Mesenchymal stem cell (in vitro differentiated cells and primary cell): ENCODE data around the gene SERTAD2.

Source experiments
- DNase-seq: peaks from one replicate; pipeline ENCODE4 v3.0.0-alpha.2; 2013
- H2AFZ ChIP-seq: one replicate; pipeline ENCODE4 v1.6.1; 2013; ENCODE audit warnings: low read depth, mild to moderate bottlenecking, control low read depth, inconsistent platforms, low read length, moderate library complexity
- H2AK5ac ChIP-seq: 2 replicates; pipeline ENCODE4 v1.6.1; 2013; ENCODE audit warnings: low read length, moderate library complexity, mild to moderate bottlenecking, inconsistent platforms; ENCODE audit not compliant: severe bottlenecking
- H2BK120ac ChIP-seq: one replicate; pipeline ENCODE4 v1.6.1; 2013; ENCODE audit warnings: low read depth, mild to moderate bottlenecking, inconsistent platforms, low read length, moderate library complexity
- H2BK12ac ChIP-seq, 2 experiments: one replicate each; pipeline ENCODE4 v1.6.1; 2013; ENCODE audit warnings: inconsistent platforms in 2 of 2, low read length in 2 of 2, mild to moderate bottlenecking in 2 of 2, moderate library complexity in 2 of 2, control low read depth in 1 of 2
- H2BK15ac ChIP-seq: one replicate; pipeline ENCODE4 v1.6.1; 2013; ENCODE audit warnings: mild to moderate bottlenecking, low read depth, inconsistent platforms; ENCODE audit not compliant: poor library complexity, severe bottlenecking
- H2BK5ac ChIP-seq: 2 replicates; pipeline ENCODE4 v1.6.1; 2013; ENCODE audit warnings: low read depth, mild to moderate bottlenecking, low read length, control low read depth, inconsistent platforms; ENCODE audit not compliant: poor library complexity, severe bottlenecking
- H3K14ac ChIP-seq, 2 experiments: one replicate each; pipeline ENCODE4 v1.6.1; 2013; ENCODE audit warnings: inconsistent platforms in 2 of 2, low read length in 2 of 2, control low read depth in 1 of 2, mild to moderate bottlenecking in 1 of 2, moderate library complexity in 1 of 2
- H3K18ac ChIP-seq, 2 experiments: one replicate each; pipeline ENCODE4 v1.6.1; 2013; ENCODE audit warnings: inconsistent platforms in 2 of 2, low read length in 2 of 2, control low read depth in 1 of 2, low read depth in 1 of 2, mild to moderate bottlenecking in 1 of 2
- H3K23ac ChIP-seq, 2 experiments: one replicate each; pipeline ENCODE4 v1.6.1; 2013; ENCODE audit warnings: inconsistent platforms in 2 of 2, low read length in 2 of 2, mild to moderate bottlenecking in 2 of 2, moderate library complexity in 2 of 2, control low read depth in 1 of 2
- H3K27ac ChIP-seq: 2 replicates; pipeline ENCODE4 v1.5.1; 2013; ENCODE audit warnings: mild to moderate bottlenecking, moderate library complexity, low read length, control low read depth, inconsistent platforms; ENCODE audit not compliant: poor library complexity, severe bottlenecking
- H3K27me3 ChIP-seq, 2 experiments: 2 replicates each; pipeline versions ENCODE4 v1.6.1 to v1.7.0; 2013; ENCODE audit warnings: low read length in 2 of 2, mild to moderate bottlenecking in 2 of 2, moderate library complexity in 2 of 2, control low read depth in 1 of 2, inconsistent platforms in 1 of 2; ENCODE audit not compliant: control insufficient read depth in 1 of 2, insufficient read depth in 1 of 2
- H3K36me3 ChIP-seq, 2 experiments: 2 replicates each; pipeline versions ENCODE4 v1.6.1 to v1.7.0; 2013; ENCODE audit warnings: low read length in 2 of 2, control low read depth in 1 of 2, inconsistent platforms in 1 of 2, low read depth in 1 of 2, mild to moderate bottlenecking in 1 of 2; ENCODE audit not compliant: insufficient read depth in 2 of 2, control insufficient read depth in 1 of 2
- H3K4ac ChIP-seq, 2 experiments: one replicate each; pipeline ENCODE4 v1.6.1; 2013; ENCODE audit warnings: inconsistent platforms in 2 of 2, low read length in 2 of 2, mild to moderate bottlenecking in 2 of 2, moderate library complexity in 2 of 2, control low read depth in 1 of 2, low read depth in 1 of 2
- H3K4me1 ChIP-seq: 2 replicates; pipeline ENCODE4 v1.6.1; 2013; ENCODE audit warnings: low read depth, low read length, control low read depth; ENCODE audit not compliant: control insufficient read depth, insufficient read depth
- H3K4me2 ChIP-seq: 2 replicates; pipeline ENCODE4 v1.6.1; 2013; ENCODE audit warnings: low read length, mild to moderate bottlenecking, inconsistent platforms; ENCODE audit not compliant: poor library complexity, severe bottlenecking
- H3K4me3 ChIP-seq, 2 experiments: 2 replicates each; pipeline versions ENCODE4 v1.5.1 to v1.7.0; 2013; ENCODE audit warnings: low read length in 2 of 2, mild to moderate bottlenecking in 2 of 2, control low read depth in 1 of 2, low read depth in 1 of 2; ENCODE audit not compliant: insufficient read depth in 1 of 2
- H3K79me1 ChIP-seq: replicated peaks from 2 replicates; pipeline ENCODE4 v1.6.1; 2013; ENCODE audit warnings: mild to moderate bottlenecking, control low read depth, low read length, inconsistent platforms; ENCODE audit not compliant: poor library complexity, severe bottlenecking
- H3K9ac ChIP-seq: 2 replicates; pipeline ENCODE4 v1.7.0; 2013; ENCODE audit warnings: mild to moderate bottlenecking, low read length, moderate library complexity
- H3K9me3 ChIP-seq: 2 replicates; pipeline ENCODE4 v1.7.0; 2013; ENCODE audit warnings: mild to moderate bottlenecking, low read length; ENCODE audit not compliant: control insufficient read depth
- H4K8ac ChIP-seq: one replicate; pipeline ENCODE4 v1.6.1; 2013; ENCODE audit warnings: inconsistent platforms, mild to moderate bottlenecking, low read length, moderate library complexity
- H4K91ac ChIP-seq: one replicate; pipeline ENCODE4 v1.6.1; 2013; ENCODE audit warnings: mild to moderate bottlenecking, low read length, inconsistent platforms
- WGBS: methylation state at CpG from one replicate; pipeline ENCODE4 v1.1.7; 2013; ENCODE audit warnings: mixed read lengths; 5-methylcytosine and 5-hydroxymethylcytosine counted together

SERTAD2 gene

GRCh38 chr2:64644458-64645382 lies 9.0 kb downstream of the SERTAD2 start:
- peak overlapping the region; percentile 86 for H2AK5ac ChIP-seq
- peaks cover 1% of the 10 kb centered on the region for H3K79me1 ChIP-seq
- peak overlapping the region; percentile 94 for H3K27ac ChIP-seq
- H3K4ac ChIP-seq, result peak overlapping the region; percentile 39 to 75
- WGBS, result under 1% methylated on average over 30 of the region's 31 CpGs
- no peaks in the 10 kb centered on the region for H3K27me3 ChIP-seq
- peak overlapping the region; percentile 39 to 80 for H3K4me3 ChIP-seq
- peak overlapping the region; percentile 57 for H2BK120ac ChIP-seq
- H3K14ac ChIP-seq, result peak overlapping the region in 1 of 2 experiments; percentile 82
- H2BK15ac ChIP-seq, result peak overlapping the region; percentile 75
- peak overlapping the region; percentile 95 for H4K91ac ChIP-seq
- H3K36me3 ChIP-seq, result peaks cover 5 to 13% of the 10 kb centered on the region in 2 experiments
- peaks cover 35% of the 10 kb centered on the region for H3K4me1 ChIP-seq
- peak overlapping the region; percentile 50 to 75 for H2BK12ac ChIP-seq
- peak overlapping the region; percentile 64 for H3K4me2 ChIP-seq
- peak overlapping the region; percentile 79 for H4K8ac ChIP-seq
- peak overlapping the region; percentile 87 for H2BK5ac ChIP-seq
- H2AFZ ChIP-seq, result no peak overlapping the region
- DNase-seq, result peak; percentile 96
- no peaks in the 10 kb centered on the region for H3K9me3 ChIP-seq
- peak overlapping the region; percentile 95 for H3K9ac ChIP-seq
- H3K18ac ChIP-seq, result peak overlapping the region; percentile 79 to 83
- peak overlapping the region; percentile 15 to 46 for H3K23ac ChIP-seq

GRCh38 chr2:64643838-64644457 lies 9.8 kb downstream of the SERTAD2 start:
- no peaks in the 10 kb centered on the region for H3K27me3 ChIP-seq
- peaks cover 5 to 15% of the 10 kb centered on the region in 2 experiments for H3K36me3 ChIP-seq
- peak overlapping the region; percentile 75 to 82 for H3K4ac ChIP-seq
- no peaks in the 10 kb centered on the region for H3K9me3 ChIP-seq
- peak overlapping the region; percentile 25 to 88 for H3K18ac ChIP-seq
- H3K4me1 ChIP-seq, result peaks cover 31% of the 10 kb centered on the region
- H3K9ac ChIP-seq, result peak overlapping the region; percentile 95
- peak overlapping the region; percentile 64 for H3K4me2 ChIP-seq
- no peak overlapping the region for H2AFZ ChIP-seq
- H2BK15ac ChIP-seq, result peak overlapping the region; percentile 97
- peak overlapping the region in 1 of 2 experiments; percentile 80 for H3K4me3 ChIP-seq
- H3K14ac ChIP-seq, result no peak overlapping the region
- 41% methylated on average over 5 of the region's 8 CpGs for WGBS
- peak overlapping the region; percentile 52 for H4K8ac ChIP-seq
- H3K23ac ChIP-seq, result no peak overlapping the region
- H2BK120ac ChIP-seq, result peak overlapping the region; percentile 78
- H3K27ac ChIP-seq, result peak overlapping the region; percentile 94
- H2AK5ac ChIP-seq, result peak overlapping the region; percentile 86
- peak overlapping the region; percentile 69 for H4K91ac ChIP-seq
- no peak for DNase-seq
- peak overlapping the region; percentile 57 to 81 for H2BK12ac ChIP-seq
- peak overlapping the region; percentile 87 for H2BK5ac ChIP-seq
- H3K79me1 ChIP-seq, result peaks cover 1% of the 10 kb centered on the region

GRCh38 chr2:64641599-64641998 lies 12.1 kb downstream of the SERTAD2 start:
- Histone ChIP-seq H3K18ac (no peak overlapping the region), H3K27me3 (no peaks in the 10 kb centered on the region), H2AFZ (no peak overlapping the region), H2BK12ac (peak overlapping the region in 1 of 2 experiments; percentile 55), H3K4me3 (no peak overlapping the region), H3K27ac (no peak overlapping the region), H3K23ac (peak overlapping the region in 1 of 2 experiments; percentile 14), H4K91ac (no peak overlapping the region), H3K9ac (peak overlapping the region; percentile 36), H3K4ac (peak overlapping the region; percentile 15 to 44), H2BK120ac (no peak overlapping the region), H3K9me3 (no peaks in the 10 kb centered on the region), H3K79me1 (peaks cover 1% of the 10 kb centered on the region), H3K14ac (no peak overlapping the region), H3K4me1 (peaks cover 32% of the 10 kb centered on the region), H4K8ac (no peak overlapping the region), H2BK15ac (no peak overlapping the region), H2BK5ac (no peak overlapping the region), H3K36me3 (peaks cover 5 to 39% of the 10 kb centered on the region in 2 experiments), H3K4me2 (no peak overlapping the region), H2AK5ac (peak overlapping the region; percentile 61)
- 81% methylated on average over 10 of the region's 10 CpGs for WGBS
- DNase-seq, result no peak
